Mesenchymal stem cell (in vitro differentiated cells and primary cell): ENCODE measurements around the gene RIMKLA. TPM values are rescaled to one million over a fixed set of nuclear protein-coding genes. Genes with fewer than 3 reads are reported as not detected.

Experiments
- DNase-seq: peaks from one replicate; pipeline ENCODE4 v3.0.0-alpha.2; 2013
- H2AFZ ChIP-seq: one replicate; pipeline ENCODE4 v1.6.1; 2013; ENCODE audit warnings: low read depth, mild to moderate bottlenecking, control low read depth, inconsistent platforms, low read length, moderate library complexity
- H2AK5ac ChIP-seq: 2 replicates; pipeline ENCODE4 v1.6.1; 2013; ENCODE audit warnings: low read length, moderate library complexity, mild to moderate bottlenecking, inconsistent platforms; ENCODE audit not compliant: severe bottlenecking
- H2BK120ac ChIP-seq: one replicate; pipeline ENCODE4 v1.6.1; 2013; ENCODE audit warnings: low read depth, mild to moderate bottlenecking, inconsistent platforms, low read length, moderate library complexity
- H2BK12ac ChIP-seq, 2 experiments: one replicate each; pipeline ENCODE4 v1.6.1; 2013; ENCODE audit warnings: inconsistent platforms in 2 of 2, low read length in 2 of 2, mild to moderate bottlenecking in 2 of 2, moderate library complexity in 2 of 2, control low read depth in 1 of 2
- H2BK15ac ChIP-seq: one replicate; pipeline ENCODE4 v1.6.1; 2013; ENCODE audit warnings: mild to moderate bottlenecking, low read depth, inconsistent platforms; ENCODE audit not compliant: poor library complexity, severe bottlenecking
- H2BK5ac ChIP-seq: 2 replicates; pipeline ENCODE4 v1.6.1; 2013; ENCODE audit warnings: low read depth, mild to moderate bottlenecking, low read length, control low read depth, inconsistent platforms; ENCODE audit not compliant: poor library complexity, severe bottlenecking
- H3K14ac ChIP-seq, 2 experiments: one replicate each; pipeline ENCODE4 v1.6.1; 2013; ENCODE audit warnings: inconsistent platforms in 2 of 2, low read length in 2 of 2, control low read depth in 1 of 2, mild to moderate bottlenecking in 1 of 2, moderate library complexity in 1 of 2
- H3K18ac ChIP-seq, 2 experiments: one replicate each; pipeline ENCODE4 v1.6.1; 2013; ENCODE audit warnings: inconsistent platforms in 2 of 2, low read length in 2 of 2, control low read depth in 1 of 2, low read depth in 1 of 2, mild to moderate bottlenecking in 1 of 2
- H3K23ac ChIP-seq, 2 experiments: one replicate each; pipeline ENCODE4 v1.6.1; 2013; ENCODE audit warnings: inconsistent platforms in 2 of 2, low read length in 2 of 2, mild to moderate bottlenecking in 2 of 2, moderate library complexity in 2 of 2, control low read depth in 1 of 2
- H3K27ac ChIP-seq: 2 replicates; pipeline ENCODE4 v1.5.1; 2013; ENCODE audit warnings: mild to moderate bottlenecking, moderate library complexity, low read length, control low read depth, inconsistent platforms; ENCODE audit not compliant: poor library complexity, severe bottlenecking
- H3K27me3 ChIP-seq, 2 experiments: 2 replicates each; pipeline versions ENCODE4 v1.6.1 to v1.7.0; 2013; ENCODE audit warnings: low read length in 2 of 2, mild to moderate bottlenecking in 2 of 2, moderate library complexity in 2 of 2, control low read depth in 1 of 2, inconsistent platforms in 1 of 2; ENCODE audit not compliant: control insufficient read depth in 1 of 2, insufficient read depth in 1 of 2
- H3K36me3 ChIP-seq, 2 experiments: 2 replicates each; pipeline versions ENCODE4 v1.6.1 to v1.7.0; 2013; ENCODE audit warnings: low read length in 2 of 2, control low read depth in 1 of 2, inconsistent platforms in 1 of 2, low read depth in 1 of 2, mild to moderate bottlenecking in 1 of 2; ENCODE audit not compliant: insufficient read depth in 2 of 2, control insufficient read depth in 1 of 2
- H3K4ac ChIP-seq, 2 experiments: one replicate each; pipeline ENCODE4 v1.6.1; 2013; ENCODE audit warnings: inconsistent platforms in 2 of 2, low read length in 2 of 2, mild to moderate bottlenecking in 2 of 2, moderate library complexity in 2 of 2, control low read depth in 1 of 2, low read depth in 1 of 2
- H3K4me1 ChIP-seq: 2 replicates; pipeline ENCODE4 v1.6.1; 2013; ENCODE audit warnings: low read depth, low read length, control low read depth; ENCODE audit not compliant: control insufficient read depth, insufficient read depth
- H3K4me2 ChIP-seq: 2 replicates; pipeline ENCODE4 v1.6.1; 2013; ENCODE audit warnings: low read length, mild to moderate bottlenecking, inconsistent platforms; ENCODE audit not compliant: poor library complexity, severe bottlenecking
- H3K4me3 ChIP-seq, 2 experiments: 2 replicates each; pipeline versions ENCODE4 v1.5.1 to v1.7.0; 2013; ENCODE audit warnings: low read length in 2 of 2, mild to moderate bottlenecking in 2 of 2, control low read depth in 1 of 2, low read depth in 1 of 2; ENCODE audit not compliant: insufficient read depth in 1 of 2
- H3K79me1 ChIP-seq: replicated peaks from 2 replicates; pipeline ENCODE4 v1.6.1; 2013; ENCODE audit warnings: mild to moderate bottlenecking, control low read depth, low read length, inconsistent platforms; ENCODE audit not compliant: poor library complexity, severe bottlenecking
- H3K9ac ChIP-seq: 2 replicates; pipeline ENCODE4 v1.7.0; 2013; ENCODE audit warnings: mild to moderate bottlenecking, low read length, moderate library complexity
- H3K9me3 ChIP-seq: 2 replicates; pipeline ENCODE4 v1.7.0; 2013; ENCODE audit warnings: mild to moderate bottlenecking, low read length; ENCODE audit not compliant: control insufficient read depth
- H4K8ac ChIP-seq: one replicate; pipeline ENCODE4 v1.6.1; 2013; ENCODE audit warnings: inconsistent platforms, mild to moderate bottlenecking, low read length, moderate library complexity
- H4K91ac ChIP-seq: one replicate; pipeline ENCODE4 v1.6.1; 2013; ENCODE audit warnings: mild to moderate bottlenecking, low read length, inconsistent platforms
- WGBS: methylation state at CpG from one replicate; pipeline ENCODE4 v1.1.7; 2013; ENCODE audit warnings: mixed read lengths; 5-methylcytosine and 5-hydroxymethylcytosine counted together
- polyA plus RNA-seq, 2 experiments: library from polyadenylated mRNA; stranded (reverse); fragments of 200-250 nt; gene quantifications; one replicate each; pipeline ENCODE4 v1.2.3, GENCODE V29; 2013

Gene RIMKLA, protein sequence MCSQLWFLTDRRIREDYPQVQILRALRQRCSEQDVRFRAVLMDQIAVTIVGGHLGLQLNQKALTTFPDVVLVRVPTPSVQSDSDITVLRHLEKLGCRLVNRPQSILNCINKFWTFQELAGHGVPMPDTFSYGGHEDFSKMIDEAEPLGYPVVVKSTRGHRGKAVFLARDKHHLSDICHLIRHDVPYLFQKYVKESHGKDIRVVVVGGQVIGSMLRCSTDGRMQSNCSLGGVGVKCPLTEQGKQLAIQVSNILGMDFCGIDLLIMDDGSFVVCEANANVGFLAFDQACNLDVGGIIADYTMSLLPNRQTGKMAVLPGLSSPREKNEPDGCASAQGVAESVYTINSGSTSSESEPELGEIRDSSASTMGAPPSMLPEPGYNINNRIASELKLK
- not detected for polyA plus RNA-seq (2013, experiment 1 of 2)
- polyA plus RNA-seq (2013, experiment 2 of 2): not detected

DNA sequence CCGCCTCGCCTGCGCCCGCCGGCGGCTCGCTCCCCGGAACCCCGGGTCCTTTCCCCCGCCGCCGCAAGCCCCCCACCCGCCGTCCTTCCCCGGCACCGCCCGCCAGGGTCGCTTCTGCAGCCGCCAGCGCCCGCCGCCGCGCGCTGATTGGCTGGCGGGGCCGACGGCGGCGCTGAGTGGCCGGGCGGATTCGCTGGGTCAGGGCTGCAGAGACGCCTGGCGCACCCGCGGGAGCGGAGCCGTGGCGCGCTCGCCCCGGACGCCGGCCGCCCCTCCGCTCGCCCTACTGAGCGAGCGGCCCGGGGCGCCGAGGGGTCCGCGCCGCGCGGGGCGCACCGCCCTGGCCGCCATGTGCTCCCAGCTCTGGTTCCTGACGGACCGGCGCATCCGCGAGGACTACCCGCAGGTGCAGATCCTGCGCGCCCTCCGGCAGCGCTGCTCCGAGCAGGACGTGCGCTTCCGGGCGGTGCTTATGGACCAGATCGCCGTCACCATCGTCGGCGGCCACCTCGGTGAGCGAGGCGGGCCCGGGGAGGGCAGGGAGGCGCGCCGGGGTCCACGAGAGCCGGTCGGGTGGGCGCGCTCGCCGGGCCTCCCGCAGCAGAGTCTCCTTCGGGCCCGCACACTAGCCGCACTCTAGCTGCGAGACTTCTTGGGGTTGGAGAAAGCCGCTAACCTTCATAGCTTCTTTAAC lies at the start of gene RIMKLA:
RIMKLA (plus strand) TSS at position 207 of the 694 bp plus-strand sequence; CDS start at position 350, 143 bp downstream.
- peak within 1 kb of the TSS; percentile 5 for H2BK120ac ChIP-seq
- no peak within 1 kb of the TSS for H2BK12ac ChIP-seq
- no peak within 1 kb of the TSS for H2BK5ac ChIP-seq
- H3K4me3 ChIP-seq: peak within 1 kb of the TSS; percentile 63 to 72
- H3K79me1 ChIP-seq: no peaks in the 10 kb centered on the region
- H3K27me3 ChIP-seq: peaks cover 39 to 46% of the 10 kb centered on the region in 2 experiments
- peak; percentile 37 for DNase-seq
- H3K4me1 ChIP-seq: peaks cover 10% of the 10 kb centered on the region
- H3K4ac ChIP-seq: no peak within 1 kb of the TSS
- H3K36me3 ChIP-seq: peaks cover 0 to 4% of the 10 kb centered on the region in 2 experiments
- H3K9ac ChIP-seq: no peak within 1 kb of the TSS
- no peak within 1 kb of the TSS for H3K23ac ChIP-seq
- no peaks in the 10 kb centered on the region for H3K9me3 ChIP-seq
- peak within 1 kb of the TSS; percentile 82 for H2AFZ ChIP-seq
- WGBS: under 1% methylated on average over 35 of the region's 101 CpGs
- H4K8ac ChIP-seq: no peak within 1 kb of the TSS
- H3K18ac ChIP-seq: peak within 1 kb of the TSS in 1 of 2 experiments; percentile 12
- peak within 1 kb of the TSS; percentile 98 for H3K4me2 ChIP-seq
- no peak within 1 kb of the TSS for H3K27ac ChIP-seq
- no peak within 1 kb of the TSS for H2BK15ac ChIP-seq
- no peak within 1 kb of the TSS for H3K14ac ChIP-seq
- no peak within 1 kb of the TSS for H4K91ac ChIP-seq
- no peak within 1 kb of the TSS for H2AK5ac ChIP-seq

DNA sequence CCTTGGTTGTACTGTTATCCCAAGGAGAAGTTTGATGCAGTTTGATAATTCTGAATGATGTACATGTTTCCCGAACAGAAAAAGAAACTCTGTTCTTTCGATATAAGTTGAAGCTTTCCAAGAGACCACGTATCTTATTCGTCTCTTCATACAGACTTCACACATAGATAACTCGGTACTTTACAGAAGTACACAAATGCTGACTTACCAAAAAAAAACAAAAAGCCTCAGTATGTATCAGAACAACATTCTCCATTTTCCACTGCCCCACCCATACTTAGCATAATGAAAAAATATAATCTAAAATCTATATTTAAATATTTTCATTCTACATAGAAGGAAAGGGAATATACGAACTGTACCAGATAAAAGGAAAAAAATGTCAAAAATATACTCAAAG lies 47.7 kb upstream of the RIMKLA start:
- no peak overlapping the region for H3K23ac ChIP-seq
- no peak overlapping the region for H2AK5ac ChIP-seq
- DNase-seq: no peak
- no peak overlapping the region for H3K4ac ChIP-seq
- H3K36me3 ChIP-seq: no peaks in the 10 kb centered on the region
- no peak overlapping the region for H3K18ac ChIP-seq
- no peak overlapping the region for H3K4me2 ChIP-seq
- peak overlapping the region in 1 of 2 experiments; percentile 95 for H3K4me3 ChIP-seq
- H3K27me3 ChIP-seq: no peaks in the 10 kb centered on the region
- H2BK5ac ChIP-seq: no peak overlapping the region
- 92% methylated on average over 5 of the region's 6 CpGs for WGBS
- peaks cover 1% of the 10 kb centered on the region for H3K4me1 ChIP-seq
- peak overlapping the region; percentile 97 for H3K9ac ChIP-seq
- H4K8ac ChIP-seq: no peak overlapping the region
- H2BK12ac ChIP-seq: no peak overlapping the region
- H3K9me3 ChIP-seq: no peaks in the 10 kb centered on the region
- no peak overlapping the region for H4K91ac ChIP-seq
- no peak overlapping the region for H2BK120ac ChIP-seq
- peaks cover 9% of the 10 kb centered on the region for H3K79me1 ChIP-seq
- H3K14ac ChIP-seq: no peak overlapping the region
- H2BK15ac ChIP-seq: no peak overlapping the region
- H3K27ac ChIP-seq: no peak overlapping the region
- no peak overlapping the region for H2AFZ ChIP-seq

DNA sequence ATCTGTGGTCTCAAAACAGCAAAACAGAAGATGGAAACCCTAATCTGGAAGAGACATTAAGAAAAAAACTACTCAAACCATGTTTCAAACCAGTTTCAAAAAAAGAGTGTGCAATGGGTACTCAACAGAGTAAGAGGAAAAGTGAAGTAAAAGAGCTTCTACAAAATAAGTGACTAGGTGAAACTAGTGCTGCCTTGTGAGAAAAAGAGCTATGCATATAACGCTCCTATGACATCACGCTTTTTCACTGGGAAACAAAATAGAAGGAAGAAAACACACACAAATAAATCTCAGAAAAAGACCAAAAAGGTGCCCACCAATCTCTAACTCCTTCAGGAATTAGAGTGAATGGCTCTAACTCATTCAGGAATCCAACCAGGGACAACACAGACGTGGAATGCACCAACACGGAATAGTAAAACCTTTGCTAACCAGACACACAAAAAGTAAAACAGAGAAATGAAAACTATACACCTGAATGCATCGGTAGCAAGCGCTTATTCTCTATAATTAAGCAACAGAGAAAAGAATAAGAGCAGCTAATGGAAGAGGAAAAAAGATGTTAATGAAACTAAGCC lies 46.8 kb upstream of the RIMKLA start:
- 5% methylated on average over 4 of the region's 6 CpGs for WGBS
- H2BK12ac ChIP-seq: no peak overlapping the region
- H3K14ac ChIP-seq: no peak overlapping the region
- H3K4me2 ChIP-seq: peak overlapping the region; percentile 97
- no peak overlapping the region for H2AFZ ChIP-seq
- no peak overlapping the region for H3K4ac ChIP-seq
- H2BK120ac ChIP-seq: no peak overlapping the region
- peak overlapping the region; percentile 95 to 96 for H3K4me3 ChIP-seq
- H2AK5ac ChIP-seq: no peak overlapping the region
- H3K36me3 ChIP-seq: no peaks in the 10 kb centered on the region
- peaks cover 1% of the 10 kb centered on the region for H3K4me1 ChIP-seq
- peak overlapping the region; percentile 97 for H3K9ac ChIP-seq
- peak; percentile 26 for DNase-seq
- H3K79me1 ChIP-seq: peaks cover 9% of the 10 kb centered on the region
- peak overlapping the region; percentile 61 for H3K27ac ChIP-seq
- no peak overlapping the region for H4K91ac ChIP-seq
- no peak overlapping the region for H3K18ac ChIP-seq
- H3K9me3 ChIP-seq: no peaks in the 10 kb centered on the region
- H3K27me3 ChIP-seq: no peaks in the 10 kb centered on the region
- H2BK5ac ChIP-seq: no peak overlapping the region
- no peak overlapping the region for H4K8ac ChIP-seq
- no peak overlapping the region for H3K23ac ChIP-seq
- no peak overlapping the region for H2BK15ac ChIP-seq
